ENCODE data around the gene KRT75. TPM values are rescaled to one million over a fixed set of nuclear protein-coding genes. Genes with fewer than 3 reads are reported as not detected.

Gene KRT75
- total and polyA plus RNA-seq, 10 donors: not detected

DNA sequence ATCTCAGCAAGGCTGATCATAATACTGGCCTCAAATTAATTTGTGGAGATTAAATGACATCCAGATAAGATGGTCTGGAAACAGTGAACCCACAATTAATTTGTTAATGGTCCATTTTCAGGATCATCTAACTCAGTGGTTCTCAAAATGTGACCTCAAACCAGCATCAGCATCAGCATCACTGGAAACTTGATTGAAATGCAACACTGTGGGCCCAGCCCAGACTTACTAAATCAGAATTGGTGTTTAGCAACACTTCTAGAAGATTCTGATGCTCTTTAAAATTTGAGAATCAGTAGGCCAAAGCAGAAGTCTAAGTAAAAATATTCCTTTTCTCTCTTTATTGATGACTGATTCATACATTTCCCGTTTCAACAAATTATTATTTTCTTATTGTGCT, 17.4 kb downstream of the KRT75 start:
- intact Hi-C loops (cut with DNase I; ENCODE audit: low total_unique reads): no loop called here
- Histone ChIP-seq H3K27ac (peak overlapping the region in 7 of 8 donors; percentile 29 to 71 (median 58)), H3K4me3 (no peak overlapping the region), H3K27me3 (replicated peaks in 1 of 7) (peaks cover 0 to 18% (median 0%) of the 10 kb centered on the region in 7 donors), H3K4me1 (peaks cover 0 to 11% (median 0%) of the 10 kb centered on the region in 6 donors), H3K9me3 (no peaks in the 10 kb centered on the region), H3K36me3 (no peaks in the 10 kb centered on the region)
- no peak for TF ChIP-seq POLR2AphosphoS5 (IDR thresholded peaks at IDR 0.05)
- TF ChIP-seq, protein P1, sequence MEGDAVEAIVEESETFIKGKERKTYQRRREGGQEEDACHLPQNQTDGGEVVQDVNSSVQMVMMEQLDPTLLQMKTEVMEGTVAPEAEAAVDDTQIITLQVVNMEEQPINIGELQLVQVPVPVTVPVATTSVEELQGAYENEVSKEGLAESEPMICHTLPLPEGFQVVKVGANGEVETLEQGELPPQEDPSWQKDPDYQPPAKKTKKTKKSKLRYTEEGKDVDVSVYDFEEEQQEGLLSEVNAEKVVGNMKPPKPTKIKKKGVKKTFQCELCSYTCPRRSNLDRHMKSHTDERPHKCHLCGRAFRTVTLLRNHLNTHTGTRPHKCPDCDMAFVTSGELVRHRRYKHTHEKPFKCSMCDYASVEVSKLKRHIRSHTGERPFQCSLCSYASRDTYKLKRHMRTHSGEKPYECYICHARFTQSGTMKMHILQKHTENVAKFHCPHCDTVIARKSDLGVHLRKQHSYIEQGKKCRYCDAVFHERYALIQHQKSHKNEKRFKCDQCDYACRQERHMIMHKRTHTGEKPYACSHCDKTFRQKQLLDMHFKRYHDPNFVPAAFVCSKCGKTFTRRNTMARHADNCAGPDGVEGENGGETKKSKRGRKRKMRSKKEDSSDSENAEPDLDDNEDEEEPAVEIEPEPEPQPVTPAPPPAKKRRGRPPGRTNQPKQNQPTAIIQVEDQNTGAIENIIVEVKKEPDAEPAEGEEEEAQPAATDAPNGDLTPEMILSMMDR (IDR thresholded peaks at IDR 0.05 in 8 of 11, conservative IDR thresholded peaks at IDR 0.05 in 3 of 11): no peak
- no peak for TF ChIP-seq POLR2A (IDR thresholded peaks at IDR 0.05)
- no peak for DNase-seq
- WGBS, 5 donors: 62 to 92% (median 73%) methylated on average over 1 of the region's 1 CpG

DNA sequence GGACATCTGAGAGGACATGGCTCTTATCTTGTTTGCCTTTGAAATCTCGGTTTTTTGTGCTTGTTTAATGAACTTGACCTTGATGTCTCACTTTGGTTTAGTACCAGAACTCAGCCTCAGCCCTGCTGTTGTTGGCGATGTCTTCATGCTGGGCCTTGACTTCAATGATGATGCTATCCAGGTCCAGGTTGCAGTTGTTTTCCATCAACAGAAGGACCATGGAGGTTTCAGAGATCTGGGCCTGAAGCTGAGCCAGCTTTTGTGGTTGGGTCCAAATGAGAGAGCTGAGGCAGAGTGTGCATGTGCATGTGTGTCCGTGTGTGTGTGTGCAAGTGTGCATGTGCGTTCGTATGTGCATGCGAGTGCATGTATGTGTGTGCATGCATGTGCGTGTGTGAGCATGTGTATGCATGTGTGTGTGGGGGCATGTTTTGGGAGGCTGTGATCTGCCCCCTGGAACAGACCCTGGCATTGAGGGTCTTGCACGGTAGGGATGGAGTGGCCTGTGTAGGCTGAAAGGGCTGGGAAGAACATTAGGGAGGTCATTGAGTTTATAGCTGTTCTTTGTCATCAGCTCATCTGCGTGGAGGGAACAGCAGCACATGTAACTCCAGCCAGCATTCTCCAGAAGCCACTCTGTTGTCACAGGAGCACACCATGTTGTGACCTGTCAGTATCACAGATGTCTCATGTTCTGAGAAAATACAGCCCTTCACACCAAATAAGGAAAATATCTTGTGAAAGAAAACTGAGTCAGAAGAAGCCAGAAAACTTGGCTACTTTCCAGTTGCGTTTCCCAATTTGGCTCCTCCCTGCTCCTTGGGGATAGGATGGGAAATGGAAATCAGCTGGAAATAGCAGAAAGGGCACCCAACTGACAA, 18.1 kb downstream of the KRT75 start:
- peaks cover 0 to 16% (median 0%) of the 10 kb centered on the region in 7 donors for H3K27me3 ChIP-seq (replicated peaks in 1 of 7)
- TF ChIP-seq, protein P1 (IDR thresholded peaks at IDR 0.05 in 8 of 11, conservative IDR thresholded peaks at IDR 0.05 in 3 of 11): no peak
- peak in 2 of 3 donors; percentile 41 to 54 for TF ChIP-seq POLR2AphosphoS5 (IDR thresholded peaks at IDR 0.05)
- H3K36me3 ChIP-seq: no peaks in the 10 kb centered on the region
- no peaks in the 10 kb centered on the region for H3K9me3 ChIP-seq
- H3K4me1 ChIP-seq: peaks cover 0 to 11% (median 3%) of the 10 kb centered on the region in 6 donors
- H3K4me3 ChIP-seq: no peak overlapping the region
- WGBS, 5 donors: 66 to 76% (median 74%) methylated on average over 9 to 10 of the region's 10 CpGs
- H3K27ac ChIP-seq: peak overlapping the region in 7 of 8 donors; percentile 51 to 71 (median 54)
- intact Hi-C loops (cut with DNase I; ENCODE audit: low total_unique reads): no loop called here
- DNase-seq: no peak

DNA sequence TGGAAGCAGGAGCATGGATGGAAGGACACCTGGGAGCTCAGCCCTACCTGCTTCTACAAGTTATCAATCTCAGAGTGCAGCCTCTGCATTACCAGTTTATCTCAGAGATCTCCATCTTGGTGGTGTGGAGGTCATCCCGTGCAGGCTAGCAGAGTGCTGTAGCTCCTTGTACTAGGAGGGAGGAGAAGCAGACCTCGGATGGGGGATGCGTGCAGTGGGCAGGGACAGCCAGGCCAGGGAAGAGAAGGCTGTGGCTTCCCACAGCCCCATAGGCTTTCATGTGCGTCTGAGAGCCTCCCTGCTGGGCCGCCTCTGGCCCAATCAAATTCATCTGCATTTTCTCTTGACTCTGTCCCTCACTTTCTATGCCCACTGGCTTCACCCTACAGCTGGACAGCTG, 19.2 kb downstream of the KRT75 start:
- intact Hi-C loops (cut with DNase I; ENCODE audit: low total_unique reads): no loop called here
- no peaks in the 10 kb centered on the region for H3K36me3 ChIP-seq
- H3K4me1 ChIP-seq: peaks cover 0 to 11% (median 4%) of the 10 kb centered on the region in 6 donors
- TF ChIP-seq, protein P1 (IDR thresholded peaks at IDR 0.05 in 8 of 11, conservative IDR thresholded peaks at IDR 0.05 in 3 of 11): no peak
- TF ChIP-seq POLR2A (IDR thresholded peaks at IDR 0.05) (no peak), POLR2AphosphoS5 (IDR thresholded peaks at IDR 0.05) (no peak)
- H3K27ac ChIP-seq: peak overlapping the region in 6 of 8 donors; percentile 45 to 67 (median 53)
- 67 to 78% (median 68%) methylated on average over 5 of the region's 5 CpGs for WGBS, 5 donors
- DNase-seq: no peak
- peaks cover 0 to 16% (median 0%) of the 10 kb centered on the region in 7 donors for H3K27me3 ChIP-seq (replicated peaks in 1 of 7)
- no peak overlapping the region for H3K4me3 ChIP-seq
- H3K9me3 ChIP-seq: no peaks in the 10 kb centered on the region

DNA sequence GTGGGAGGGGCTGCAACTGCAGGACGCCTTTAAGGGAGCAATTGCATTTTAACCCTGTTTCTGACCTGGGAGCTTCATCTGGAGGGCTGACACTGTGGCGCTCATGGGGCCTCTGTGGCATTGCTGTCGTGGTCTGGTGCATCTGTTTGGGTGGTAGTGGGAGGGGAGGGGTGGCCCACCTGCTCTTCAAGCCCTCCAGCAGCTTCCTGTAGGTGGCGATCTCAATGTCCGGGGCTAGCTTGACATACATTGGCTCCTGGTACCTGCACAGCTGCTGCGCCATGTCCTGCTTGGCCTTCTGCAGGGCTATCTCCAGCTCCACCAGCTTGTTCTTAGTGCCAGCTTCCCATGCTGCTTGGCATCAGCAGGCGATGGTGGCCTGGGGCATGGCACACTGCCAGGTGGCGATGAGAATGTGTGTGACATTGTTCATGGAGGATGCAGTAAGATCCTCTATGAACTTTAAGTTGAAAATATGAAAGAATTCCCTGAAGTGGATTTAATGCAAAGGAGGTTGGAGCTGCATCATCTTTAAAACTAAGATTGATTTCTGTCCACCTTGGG, 20.3 kb downstream of the KRT75 start:
- DNase-seq: peak; percentile 47
- Histone ChIP-seq H3K4me1 (peaks cover 0 to 11% (median 4%) of the 10 kb centered on the region in 6 donors), H3K27me3 (replicated peaks in 1 of 7) (peaks cover 0 to 16% (median 0%) of the 10 kb centered on the region in 7 donors), H3K36me3 (no peaks in the 10 kb centered on the region), H3K27ac (no peak overlapping the region), H3K4me3 (no peak overlapping the region), H3K9me3 (no peaks in the 10 kb centered on the region)
- WGBS, 5 donors: 43 to 63% (median 58%) methylated on average over 5 to 8 of the region's 8 CpGs
- TF ChIP-seq POLR2AphosphoS5 (IDR thresholded peaks at IDR 0.05): no peak
- TF ChIP-seq, protein P1 (IDR thresholded peaks at IDR 0.05 in 8 of 11, conservative IDR thresholded peaks at IDR 0.05 in 3 of 11): no peak
- TF ChIP-seq POLR2A (IDR thresholded peaks at IDR 0.05): no peak
- intact Hi-C loops (cut with DNase I; ENCODE audit: low total_unique reads): no loop called here
